Stimulated activated CD8-positive, alpha-beta memory T cell treated with anti-CD3 and anti-CD28 coated beads, Interleukin-4, amount 100 ng/mL, for 24 hours (primary cell): ENCODE data around the gene SMYD1.
"Not testable (repeated sequence)": the region's sequence is repeated elsewhere in the genome, so short reads cannot be mapped to it uniquely, and the experiment has no call there.

Experiments used
- DNase-seq: peaks from one replicate; pipeline ENCODE4 v3.0.0-alpha.2; 2020; ENCODE audit warnings: low read depth

SMYD1 gene

GRCh38 chr2:88067598-88067997 lies at the start of gene SMYD1:
SMYD1 (plus strand) TSS chr2:88067825; CDS start chr2:88067865, 40 bp downstream.
- DNase-seq = no peak

GRCh38 chr2:88018077-88018805 lies 49.4 kb upstream of the SMYD1 start:
- DNase-seq = not testable (repeated sequence)

- no peak for DNase-seq
Measured at GRCh38 chr2:88018909-88019308, 48.7 kb upstream of the SMYD1 start.

- no peak for DNase-seq
Measured at GRCh38 chr2:88019985-88020384, 47.6 kb upstream of the SMYD1 start.

GRCh38 chr2:88022669-88022921 lies 45.0 kb upstream of the SMYD1 start:
- DNase-seq = no peak

- DNase-seq = no peak
Measured at GRCh38 chr2:88024509-88024908, 43.1 kb upstream of the SMYD1 start.

- no peak for DNase-seq
Measured at GRCh38 chr2:88027697-88028389, 39.8 kb upstream of the SMYD1 start.

- no peak for DNase-seq
Measured at GRCh38 chr2:88028931-88029330, 38.7 kb upstream of the SMYD1 start.

GRCh38 chr2:88032070-88032702 lies 35.4 kb upstream of the SMYD1 start:
- DNase-seq = no peak

- DNase-seq = no peak
Measured at GRCh38 chr2:88036182-88036581, 31.4 kb upstream of the SMYD1 start.

GRCh38 chr2:88036606-88037005 lies 31.0 kb upstream of the SMYD1 start:
- no peak for DNase-seq

- no peak for DNase-seq
Measured at GRCh38 chr2:88038263-88039105, 29.1 kb upstream of the SMYD1 start.

- no peak for DNase-seq
Measured at GRCh38 chr2:88042476-88042875, 25.1 kb upstream of the SMYD1 start.

GRCh38 chr2:88045561-88045960 lies 22.1 kb upstream of the SMYD1 start:
- DNase-seq = not testable (repeated sequence)

- no peak for DNase-seq
Measured at GRCh38 chr2:88048541-88048940, 19.1 kb upstream of the SMYD1 start.

- no peak for DNase-seq
Measured at GRCh38 chr2:88049622-88050021, 18.0 kb upstream of the SMYD1 start.

GRCh38 chr2:88051792-88052191 lies 15.8 kb upstream of the SMYD1 start:
- no peak for DNase-seq

- no peak for DNase-seq
Measured at GRCh38 chr2:88053296-88053695, 14.3 kb upstream of the SMYD1 start.

GRCh38 chr2:88053934-88054781 lies 13.5 kb upstream of the SMYD1 start:
- DNase-seq = no peak

GRCh38 chr2:88054782-88055370 lies 12.7 kb upstream of the SMYD1 start:
- no peak for DNase-seq
